Measurements from ENCODE around the gene ZNRF3.

ZNRF3 gene

GRCh38 chr22:28911777-28912669 lies 28.7 kb downstream of the ZNRF3 start:
- peak; percentile 24 for DNase-seq (ENCODE audit: extremely low read depth, low read depth)
- no peak for TF ChIP-seq CTCF (IDR thresholded peaks at IDR 0.05; ENCODE audit: low read depth, low read length, missing control alignments)
- no peak overlapping the region for H3K4me3 ChIP-seq (replicated peaks; ENCODE audit: low read depth, low read length)

- H3K4me3 ChIP-seq (replicated peaks; ENCODE audit: low read depth, low read length): no peak overlapping the region
- no peak for TF ChIP-seq CTCF (IDR thresholded peaks at IDR 0.05; ENCODE audit: low read depth, low read length, missing control alignments)
- DNase-seq (ENCODE audit: extremely low read depth, low read depth): no peak
These were observed 30.8 kb downstream of the ZNRF3 start for GRCh38 chr22:28914201-28914600.

GRCh38 chr22:28915969-28916368 lies 32.6 kb downstream of the ZNRF3 start:
- no peak for DNase-seq (ENCODE audit: extremely low read depth, low read depth)
- H3K4me3 ChIP-seq (replicated peaks; ENCODE audit: low read depth, low read length): no peak overlapping the region
- TF ChIP-seq CTCF (IDR thresholded peaks at IDR 0.05; ENCODE audit: low read depth, low read length, missing control alignments): no peak

- H3K4me3 ChIP-seq (replicated peaks; ENCODE audit: low read depth, low read length): no peak overlapping the region
- DNase-seq (ENCODE audit: extremely low read depth, low read depth): no peak
- no peak for TF ChIP-seq CTCF (IDR thresholded peaks at IDR 0.05; ENCODE audit: low read depth, low read length, missing control alignments)
These were observed 34.6 kb downstream of the ZNRF3 start for GRCh38 chr22:28917747-28918549.

- no peak for DNase-seq (ENCODE audit: extremely low read depth, low read depth)
- no peak for TF ChIP-seq CTCF (IDR thresholded peaks at IDR 0.05; ENCODE audit: low read depth, low read length, missing control alignments)
These were observed 35.3 kb downstream of the ZNRF3 start for GRCh38 chr22:28918550-28919271.

GRCh38 chr22:28920757-28921584 lies 37.6 kb downstream of the ZNRF3 start:
- H3K4me3 ChIP-seq (replicated peaks; ENCODE audit: low read depth, low read length): no peak overlapping the region
- TF ChIP-seq CTCF (IDR thresholded peaks at IDR 0.05; ENCODE audit: low read depth, low read length, missing control alignments): no peak
- no peak for DNase-seq (ENCODE audit: extremely low read depth, low read depth)

More at GRCh38 chr22:28918550-28919271, 35.3 kb downstream of the ZNRF3 start:
- H3K4me3 ChIP-seq (replicated peaks; ENCODE audit: low read depth, low read length): no peak overlapping the region

Data from HFF-Myc (cell line).